Stomach (tissue), 9 donors: Measurements from ENCODE around the gene CEP70. TPM values are rescaled to one million over a fixed set of nuclear protein-coding genes. Genes with fewer than 3 reads are reported as not detected.

ENCODE experiments used
- DNase-seq, 2 donors: peaks; one replicate each; pipeline versions ENCODE4 v3.0.0 to v3.0.0-alpha.2; 2013 to 2019
- H3K27ac ChIP-seq, 5 donors: fragments of 200-600 bp in 4 of 5; sonication (generic) in 4 of 5; one replicate each; pipeline ENCODE4 v1.5.1; 2013 to 2019; ENCODE audit warnings: mild to moderate bottlenecking in 1 of 5, moderate library complexity in 1 of 5
- H3K27me3 ChIP-seq, 3 donors: fragments of 200-600 bp; sonication (generic); one replicate each; pipeline ENCODE4 v1.5.1; 2017 to 2019; ENCODE audit warnings: mixed run types in 1 of 3
- H3K36me3 ChIP-seq, 4 donors: fragments of 200-600 bp; sonication (generic); 1 replicate in 3 of 4; 2 replicates in 1 of 4; pipeline ENCODE4 v1.5.1; 2016 to 2019
- H3K4me1 ChIP-seq, 4 donors: fragments of 200-600 bp; sonication (generic); one replicate each; pipeline ENCODE4 v1.5.1; 2016 to 2019
- H3K4me3 ChIP-seq, 4 donors: fragments of 200-600 bp; sonication (generic) in 3 of 4; one replicate each; pipeline ENCODE4 v1.5.1; 2016 to 2019; ENCODE audit warnings: mild to moderate bottlenecking in 1 of 4
- H3K9me3 ChIP-seq, 4 donors: fragments of 200-600 bp; sonication (generic); one replicate each; pipeline ENCODE4 v1.5.1; 2016 to 2019
- CTCF ChIP-seq, 7 experiments: fragments of 450-650 bp in 4 of 7; fragments of 200-600 bp in 3 of 7; sonication (generic) in 3 of 7; IDR thresholded peaks; one replicate each; pipeline ENCODE4 v1.5.1; 2016 to 2019; ENCODE audit warnings: antibody characterized with exemption in 7 of 7, control low read depth in 2 of 7, mild to moderate bottlenecking in 1 of 7
- EP300 ChIP-seq: sonication (generic); formaldehyde crosslinking; IDR thresholded peaks from one replicate; pipeline ENCODE4 v1.6.1; 2017; ENCODE audit warnings: antibody characterized with exemption
- POLR2A ChIP-seq, 4 donors: fragments of 450-650 bp; IDR thresholded peaks; one replicate each; pipeline ENCODE4 v1.6.1; 2016; ENCODE audit warnings: antibody characterized with exemption in 4 of 4, control low read depth in 2 of 4, mild to moderate bottlenecking in 1 of 4, moderate library complexity in 1 of 4
- POLR2AphosphoS5 ChIP-seq, 3 donors: sonication (generic); formaldehyde crosslinking; IDR thresholded peaks; one replicate each; pipeline ENCODE4 v1.6.1; 2016; ENCODE audit warnings: antibody characterized with exemption in 3 of 3
- WGBS, 5 donors: extraction: QIAGEN DNeasy Blood & Tissue Kit in 3 of 5; methylation state at CpG; one replicate each; pipeline versions ENCODE4 v1.1.5 to v1.1.7; 2013 to 2018; 5-methylcytosine and 5-hydroxymethylcytosine counted together
- intact Hi-C: fragments of 100-400 bp; cut with DNase I; formaldehyde crosslinking; loops from one replicate; pipeline ENCODE4 v1.15.1; 2023; ENCODE audit warnings: low total_unique reads
- polyA plus RNA-seq, 3 donors: library from polyadenylated mRNA; stranded (reverse); fragments of 200-250 nt; gene quantifications; one replicate each; pipeline ENCODE4 v1.2.3, GENCODE V29; 2013
- total RNA-seq, 5 donors: library from RNA; depleted of rRNA; stranded (reverse); fragments of >200 nt; gene quantifications; one replicate each; pipeline versions ENCODE4 v1.1.0 to v1.2.3, GENCODE V29; 2014 to 2016
- donor health status: healthy with polysubstance abuse.
- donor health status: Bipolar disorder and iron deficiency.
- donor health status: healthy.

Gene CEP70
- total and polyA plus RNA-seq, 8 donors = 10.5 to 58.3 (median 17.2) TPM

GRCh38 chr3:138459619-138460535, 134.2 kb downstream of the CEP70 start:
- no peak for DNase-seq
- H3K27me3 ChIP-seq = peaks cover 0 to 4% (median 0%) of the 10 kb centered on the region in 3 donors
- H3K4me1 ChIP-seq = peaks cover 0 to 9% (median 0%) of the 10 kb centered on the region in 4 donors
- intact Hi-C loops = no loop called here
- no peaks in the 10 kb centered on the region for H3K9me3 ChIP-seq
- 77 to 87% (median 83%) methylated on average over 6 to 15 of the region's 15 CpGs for WGBS, 5 donors
- peaks cover 0 to 4% (median 0%) of the 10 kb centered on the region in 4 donors for H3K36me3 ChIP-seq
- TF ChIP-seq CTCF (IDR thresholded peaks at IDR 0.05) (no peak), EP300 (no peak), POLR2AphosphoS5 (IDR thresholded peaks at IDR 0.05) (no peak), POLR2A (IDR thresholded peaks at IDR 0.05) (no peak)
- no peak overlapping the region for H3K27ac ChIP-seq
- no peak overlapping the region for H3K4me3 ChIP-seq

DNA sequence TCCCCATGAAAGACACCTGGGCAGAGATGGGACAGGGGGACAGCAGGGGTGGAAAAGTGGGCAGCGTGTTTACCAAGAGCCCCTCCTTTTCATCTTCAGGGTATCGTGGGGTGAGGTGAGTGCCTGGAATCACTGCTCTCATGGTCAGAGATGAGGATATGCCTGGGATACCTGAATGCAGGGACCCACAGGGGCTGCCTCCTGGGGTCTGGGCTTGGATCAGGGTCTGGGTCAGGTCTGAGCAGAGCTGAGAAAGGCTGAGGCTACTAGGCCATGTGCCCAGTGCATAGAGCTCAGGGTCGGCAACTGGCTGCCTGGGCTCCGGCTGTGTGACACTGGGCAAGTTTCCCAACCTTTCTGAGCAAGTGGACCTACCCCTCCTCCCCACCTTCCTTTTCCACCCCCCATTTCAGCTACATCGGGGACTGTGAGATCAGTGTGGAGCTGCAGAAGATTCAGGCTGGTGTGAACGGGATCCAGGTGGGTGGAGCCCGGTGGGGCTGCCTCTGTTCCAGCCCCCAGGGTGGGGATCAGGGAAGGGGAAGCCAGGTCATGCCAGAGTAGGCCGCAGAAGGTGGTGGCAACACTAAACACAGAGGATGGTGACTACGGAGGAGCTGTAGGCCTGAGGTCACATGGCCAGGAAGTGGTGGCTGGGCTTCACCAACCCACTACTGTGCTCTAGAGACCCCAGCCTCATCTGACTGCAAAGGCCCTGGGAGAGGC, 135.1 kb downstream of the CEP70 start:
- Histone ChIP-seq H3K36me3 (peaks cover 0 to 4% (median 0%) of the 10 kb centered on the region in 4 donors), H3K4me3 (no peak overlapping the region), H3K27me3 (peaks cover 0 to 4% (median 0%) of the 10 kb centered on the region in 3 donors), H3K9me3 (no peaks in the 10 kb centered on the region), H3K4me1 (peaks cover 0 to 9% (median 0%) of the 10 kb centered on the region in 4 donors), H3K27ac (no peak overlapping the region)
- intact Hi-C loops = no loop called here
- TF ChIP-seq POLR2A (IDR thresholded peaks at IDR 0.05) (no peak), EP300 (no peak), POLR2AphosphoS5 (IDR thresholded peaks at IDR 0.05) (no peak), CTCF (IDR thresholded peaks at IDR 0.05) (no peak)
- DNase-seq = no peak
- WGBS, 5 donors = 73 to 90% (median 84%) methylated on average over 7 to 9 of the region's 9 CpGs

DNA sequence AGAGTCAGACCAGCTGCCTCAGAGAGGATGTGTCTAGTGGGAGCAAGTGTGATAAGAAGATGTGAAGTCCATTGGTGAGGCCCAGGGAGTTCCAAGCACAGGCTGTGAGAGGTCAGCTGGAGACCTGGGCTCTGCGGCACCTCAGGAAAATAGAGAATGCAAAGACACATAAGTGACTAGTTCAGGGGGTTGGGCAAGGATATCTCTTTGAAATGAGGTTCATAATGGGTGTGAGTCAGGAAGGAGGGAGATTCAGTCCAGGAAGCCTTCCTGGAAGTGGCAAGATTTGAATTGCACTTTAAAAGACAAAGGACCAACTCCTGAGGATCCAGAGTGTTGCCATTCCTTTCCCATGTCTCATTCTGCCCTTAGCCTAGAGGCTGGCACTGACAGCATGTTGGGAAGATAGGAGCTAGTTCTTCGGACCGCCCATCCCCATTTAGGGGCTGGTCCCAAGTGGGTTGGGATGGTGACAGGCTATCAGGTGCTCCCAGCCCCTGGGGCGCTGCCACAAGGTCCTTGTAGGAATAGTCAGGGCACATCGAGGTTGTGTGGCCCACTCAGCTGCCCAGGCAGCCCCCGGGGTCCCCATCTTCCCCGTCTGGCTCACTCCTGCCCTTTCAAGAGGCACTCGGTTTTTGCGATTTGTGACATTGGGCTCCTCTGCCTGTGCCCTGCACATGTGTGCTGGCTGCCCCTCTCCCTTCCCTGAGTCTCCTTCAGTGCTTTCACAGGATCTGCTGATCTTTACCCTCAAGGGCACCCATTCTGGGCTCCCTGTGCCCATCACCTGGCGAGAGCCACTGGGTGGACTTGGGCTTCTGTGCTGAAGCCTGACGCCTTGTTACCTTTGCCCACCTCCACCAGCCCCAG, 136.0 kb downstream of the CEP70 start:
- no peak for DNase-seq
- H3K36me3 ChIP-seq = peaks cover 0 to 4% (median 0%) of the 10 kb centered on the region in 4 donors
- peaks cover 0 to 9% (median 0%) of the 10 kb centered on the region in 4 donors for H3K4me1 ChIP-seq
- no peaks in the 10 kb centered on the region for H3K9me3 ChIP-seq
- no peak overlapping the region for H3K27ac ChIP-seq
- intact Hi-C loops = no loop called here
- 84 to 91% (median 86%) methylated on average over 8 to 11 of the region's 11 CpGs for WGBS, 5 donors
- TF ChIP-seq EP300 (no peak), CTCF (IDR thresholded peaks at IDR 0.05) (no peak), POLR2A (IDR thresholded peaks at IDR 0.05) (no peak), POLR2AphosphoS5 (IDR thresholded peaks at IDR 0.05) (no peak)
- H3K27me3 ChIP-seq = peaks cover 0 to 4% (median 0%) of the 10 kb centered on the region in 3 donors
- no peak overlapping the region for H3K4me3 ChIP-seq
